Measurements from ENCODE around the gene FLAD1. TPM values are rescaled to one million over a fixed set of nuclear protein-coding genes. Genes with fewer than 3 reads are reported as not detected.

Gene FLAD1
- total and polyA plus RNA-seq, 11 donors: 19.4 to 50.7 (median 27.4) TPM

DNA sequence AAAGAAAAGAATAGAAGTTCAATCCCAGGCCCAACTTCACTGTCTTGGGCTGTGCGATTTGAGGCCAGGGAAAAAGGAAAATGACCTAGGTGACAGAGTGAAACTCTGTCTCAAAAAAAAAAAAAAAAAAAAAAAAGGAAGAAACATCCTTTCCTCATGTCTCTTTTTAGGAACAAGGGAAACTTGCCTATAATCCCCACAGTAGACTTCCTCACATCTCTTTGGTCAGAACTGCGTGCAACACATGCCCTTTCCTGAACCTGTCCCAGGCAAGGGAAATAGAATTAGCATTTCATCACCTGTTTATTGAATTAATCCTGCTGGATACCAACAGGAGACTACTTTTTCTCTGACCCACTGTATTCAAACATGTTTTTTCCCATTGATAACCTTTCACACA, 52.8 kb downstream of the FLAD1 start:
- WGBS, 4 donors: 68 to 81% (median 79%) methylated on average over 2 of the region's 2 CpGs
- no peak overlapping the region for H3K27ac ChIP-seq
- TF ChIP-seq POLR2A (IDR thresholded peaks at IDR 0.05): no peak
- TF ChIP-seq, protein P1, sequence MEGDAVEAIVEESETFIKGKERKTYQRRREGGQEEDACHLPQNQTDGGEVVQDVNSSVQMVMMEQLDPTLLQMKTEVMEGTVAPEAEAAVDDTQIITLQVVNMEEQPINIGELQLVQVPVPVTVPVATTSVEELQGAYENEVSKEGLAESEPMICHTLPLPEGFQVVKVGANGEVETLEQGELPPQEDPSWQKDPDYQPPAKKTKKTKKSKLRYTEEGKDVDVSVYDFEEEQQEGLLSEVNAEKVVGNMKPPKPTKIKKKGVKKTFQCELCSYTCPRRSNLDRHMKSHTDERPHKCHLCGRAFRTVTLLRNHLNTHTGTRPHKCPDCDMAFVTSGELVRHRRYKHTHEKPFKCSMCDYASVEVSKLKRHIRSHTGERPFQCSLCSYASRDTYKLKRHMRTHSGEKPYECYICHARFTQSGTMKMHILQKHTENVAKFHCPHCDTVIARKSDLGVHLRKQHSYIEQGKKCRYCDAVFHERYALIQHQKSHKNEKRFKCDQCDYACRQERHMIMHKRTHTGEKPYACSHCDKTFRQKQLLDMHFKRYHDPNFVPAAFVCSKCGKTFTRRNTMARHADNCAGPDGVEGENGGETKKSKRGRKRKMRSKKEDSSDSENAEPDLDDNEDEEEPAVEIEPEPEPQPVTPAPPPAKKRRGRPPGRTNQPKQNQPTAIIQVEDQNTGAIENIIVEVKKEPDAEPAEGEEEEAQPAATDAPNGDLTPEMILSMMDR (IDR thresholded peaks at IDR 0.05): no peak
- H3K9me3 ChIP-seq: no peaks in the 10 kb centered on the region
- intact Hi-C loops (cut with DNase I): no loop called here
- no peaks in the 10 kb centered on the region for H3K36me3 ChIP-seq
- H3K27me3 ChIP-seq: no peaks in the 10 kb centered on the region
- DNase-seq (no peak), ATAC-seq (no peak)
- no peak overlapping the region for H3K4me3 ChIP-seq
- peaks cover 0 to 26% (median 0%) of the 10 kb centered on the region in 12 donors for H3K4me1 ChIP-seq

DNA sequence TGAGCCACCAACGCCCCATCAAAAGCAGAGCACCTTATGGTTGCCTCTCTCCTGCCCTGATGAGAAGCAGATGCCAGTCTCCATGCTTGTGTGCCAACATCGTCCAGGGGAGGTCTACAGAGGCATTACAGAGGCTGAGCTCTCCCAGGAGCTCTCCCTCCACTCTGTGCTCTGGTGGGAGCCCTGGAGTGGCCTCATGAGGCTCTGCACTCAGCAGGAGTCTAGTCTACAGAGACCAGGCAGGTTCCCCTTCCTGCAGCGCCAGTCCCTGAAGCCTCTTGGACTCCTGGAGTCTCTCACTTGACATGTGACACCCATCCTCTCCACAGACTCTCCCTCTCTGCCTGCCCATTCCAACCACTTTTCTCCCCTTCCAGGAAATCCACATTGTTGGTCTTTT, 53.9 kb downstream of the FLAD1 start:
- intact Hi-C loops (cut with DNase I): no loop called here
- 88 to 100% (median 92%) methylated on average over 3 of the region's 3 CpGs for WGBS, 4 donors
- DNase-seq (no peak), ATAC-seq (no peak)
- H3K36me3 ChIP-seq: no peaks in the 10 kb centered on the region
- H3K27me3 ChIP-seq: no peaks in the 10 kb centered on the region
- H3K4me1 ChIP-seq: peaks cover 0 to 26% (median 0%) of the 10 kb centered on the region in 12 donors
- H3K27ac ChIP-seq: no peak overlapping the region
- no peaks in the 10 kb centered on the region for H3K9me3 ChIP-seq
- H3K4me3 ChIP-seq: no peak overlapping the region
- TF ChIP-seq POLR2A (IDR thresholded peaks at IDR 0.05): no peak
- TF ChIP-seq, protein P1 (IDR thresholded peaks at IDR 0.05): no peak

DNA sequence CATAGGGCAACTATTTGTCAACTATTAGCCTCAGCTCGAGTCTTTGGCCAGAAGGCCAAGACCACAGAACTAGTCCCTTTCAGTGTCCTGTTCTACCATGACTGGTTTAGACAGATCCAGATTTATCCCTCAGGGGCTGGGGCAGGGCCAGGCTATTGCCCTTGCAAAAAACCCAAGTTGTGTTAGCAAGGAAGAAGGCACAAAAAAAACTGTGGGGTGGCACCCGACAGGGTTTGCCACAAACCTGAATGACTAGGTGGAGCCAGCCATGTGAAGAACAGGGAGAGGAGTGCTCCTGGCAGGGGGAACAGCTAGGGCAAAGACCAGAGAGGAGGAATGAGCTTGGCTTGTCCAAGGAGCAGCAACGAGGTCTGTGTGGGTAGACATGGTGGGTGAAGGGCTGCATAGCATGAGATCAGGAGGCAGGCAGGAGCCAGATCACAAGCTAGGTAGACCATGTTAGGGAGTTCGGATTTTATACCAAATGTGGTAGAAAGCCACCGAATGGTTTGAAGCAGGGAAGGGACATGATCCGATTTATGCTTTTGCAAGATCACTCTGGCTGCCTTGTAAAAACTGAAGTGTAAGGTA, 54.8 kb downstream of the FLAD1 start:
- Histone ChIP-seq H3K9me3 (no peaks in the 10 kb centered on the region), H3K4me3 (no peak overlapping the region), H3K27me3 (no peaks in the 10 kb centered on the region), H3K36me3 (no peaks in the 10 kb centered on the region), H3K27ac (no peak overlapping the region), H3K4me1 (peaks cover 0 to 26% (median 0%) of the 10 kb centered on the region in 12 donors)
- WGBS, 4 donors: 87 to 94% (median 91%) methylated on average over 6 of the region's 6 CpGs
- ATAC-seq: no peak
- TF ChIP-seq, protein P1 (IDR thresholded peaks at IDR 0.05): no peak
- TF ChIP-seq POLR2A (IDR thresholded peaks at IDR 0.05): no peak
- intact Hi-C loops (cut with DNase I): no loop called here
- no peak for DNase-seq

DNA sequence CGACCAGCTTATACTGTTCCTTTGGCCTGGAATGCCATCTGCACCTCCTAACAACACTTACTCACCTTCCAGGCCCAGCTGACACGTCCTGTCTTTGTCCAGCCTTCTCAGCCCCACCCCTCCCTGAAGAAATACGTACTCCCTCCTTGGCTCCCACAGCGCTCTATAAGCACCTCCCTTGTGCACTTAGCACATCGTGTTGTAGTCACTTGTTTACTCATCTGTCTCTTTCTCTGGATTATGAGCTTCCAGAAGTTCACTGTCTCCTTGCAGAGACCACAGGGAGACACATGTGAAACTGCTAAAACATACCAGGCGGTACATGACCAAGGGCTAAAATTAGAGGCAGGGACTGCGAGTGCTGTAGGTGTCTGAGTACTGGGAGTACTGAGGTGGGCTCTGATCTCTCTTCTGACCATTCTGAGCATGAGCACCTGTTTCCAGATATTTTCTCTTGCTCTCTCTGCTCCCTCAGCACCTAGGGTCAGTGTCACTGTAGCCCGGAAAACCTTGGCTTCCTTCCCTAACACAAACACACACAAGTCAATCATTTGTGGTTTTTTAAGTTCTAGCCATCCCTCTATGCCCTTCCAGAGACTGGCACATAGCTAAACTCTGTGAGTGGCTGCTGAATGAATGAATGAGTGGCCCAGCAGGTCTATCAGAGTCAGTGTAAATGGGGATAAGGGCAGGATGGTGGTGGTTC, 55.6 kb downstream of the FLAD1 start:
- no peaks in the 10 kb centered on the region for H3K9me3 ChIP-seq
- WGBS, 4 donors: 52 to 67% (median 55%) methylated on average over 8 of the region's 8 CpGs
- H3K4me3 ChIP-seq: no peak overlapping the region
- H3K27ac ChIP-seq: no peak overlapping the region
- no peak for DNase-seq
- H3K4me1 ChIP-seq: peaks cover 0 to 29% (median 0%) of the 10 kb centered on the region in 12 donors
- no peak for TF ChIP-seq POLR2A (IDR thresholded peaks at IDR 0.05)
- TF ChIP-seq, protein P1 (IDR thresholded peaks at IDR 0.05): no peak
- H3K27me3 ChIP-seq: no peaks in the 10 kb centered on the region
- H3K36me3 ChIP-seq: no peaks in the 10 kb centered on the region
- ATAC-seq: peak in 3 of 4 donors; percentile 29 to 36 (median 30)
- intact Hi-C loops (cut with DNase I): no loop called here

Measured in heart left ventricle (tissue), 16 donors.